Ovary (tissue), 9 donors: ENCODE data around the gene PNPLA2. TPM values are rescaled to one million over a fixed set of nuclear protein-coding genes. Genes with fewer than 3 reads are reported as not detected.

Experiments used
- DNase-seq, 5 donors: peaks; one replicate each; pipeline ENCODE4 v3.0.0-alpha.2; 2019 to 2020
- H3K27ac ChIP-seq, 2 donors: fragments of 200-600 bp; one replicate each; pipeline versions ENCODE4 v1.5.1 to v1.8.0; 2019 to 2022
- H3K27me3 ChIP-seq: fragments of 200-600 bp; one replicate; pipeline ENCODE4 v1.8.0; 2022
- H3K36me3 ChIP-seq: fragments of 200-600 bp; sonication (generic); one replicate; pipeline ENCODE4 v1.5.1; 2019
- H3K4me1 ChIP-seq: one replicate; pipeline ENCODE4 v1.8.1; 2013; ENCODE audit warnings: mild to moderate bottlenecking, moderate library complexity; ENCODE audit not compliant: insufficient read depth
- H3K4me3 ChIP-seq: fragments of 200-600 bp; sonication (generic); one replicate; pipeline ENCODE4 v1.5.1; 2017
- H3K9me3 ChIP-seq, 2 donors: fragments of 200-600 bp in 1 of 2; sonication (generic) in 1 of 2; one replicate each; pipeline versions ENCODE4 v1.5.1 to v1.8.1; 2013 to 2019; ENCODE audit warnings: mild to moderate bottlenecking in 1 of 2, moderate library complexity in 1 of 2
- CTCF ChIP-seq, 3 donors: fragments of 450-650 bp in 2 of 3; fragments of 200-600 bp in 1 of 3; IDR thresholded peaks; one replicate each; pipeline versions ENCODE4 v1.5.1 to v1.8.0; 2016 to 2022; ENCODE audit warnings: antibody characterized with exemption in 3 of 3, mild to moderate bottlenecking in 1 of 3
- EP300 ChIP-seq: sonication (generic); formaldehyde crosslinking; IDR thresholded peaks from one replicate; pipeline ENCODE4 v1.6.1; 2017; ENCODE audit warnings: antibody characterized with exemption
- POLR2A ChIP-seq: fragments of 450-650 bp; IDR thresholded peaks from one replicate; pipeline ENCODE4 v1.6.1; 2017; ENCODE audit warnings: antibody characterized with exemption, mild to moderate bottlenecking, moderate library complexity
- WGBS, 3 donors: extraction: QIAGEN DNeasy Blood & Tissue Kit in 1 of 3; methylation state at CpG; one replicate each; pipeline versions ENCODE4 v1.1.5 to v1.1.7; 2013 to 2017; 5-methylcytosine and 5-hydroxymethylcytosine counted together
- intact Hi-C, 4 donors: fragments of 100-400 bp; cut with DNase I; formaldehyde crosslinking; loops; one replicate each; pipeline versions ENCODE4 v1.11.0 to v1.15.1; 2022 to 2023
- polyA plus RNA-seq, 2 donors: library from polyadenylated mRNA; stranded (reverse); fragments of 200-250 nt in 1 of 2; fragments of 350-450 nt in 1 of 2; fragmentation: Illumina TruSeq in 1 of 2; extraction: RNeasy Lipid Tissue Mini Kit (QIAGEN cat#74804) in 1 of 2; gene quantifications; one replicate each; pipeline ENCODE4 v1.2.3, GENCODE V29; 2013 to 2014
- total RNA-seq, 7 donors: library from RNA; depleted of rRNA in 2 of 7; stranded (reverse); fragments of >200 nt in 2 of 7; fragmentation: NEBNext Ultra II Directional in 3 of 7; extraction: Animal tissue kit (Norgen Biotek cat#: 25700) in 3 of 7; gene quantifications; one replicate each; pipeline versions ENCODE4 v1.1.0 to v1.2.4, GENCODE V29; 2016 to 2023
- donor health status: DM: no; HTN: no; CAD: no; lungs with moderate emphysema.
- donor health status: DM: no; HTN: no; CAD: no.
- donor health status: Bipolar disorder and iron deficiency.
- donor health status: DM: yes; HTN: yes; CAD: no.
- donor health status: DM: no; HTN: no; CAD: no.
- donor health status: DM: yes; HTN: yes; CAD: no.

The PNPLA2 gene
- total and polyA plus RNA-seq, 9 donors, result 12.9 to 98.2 (median 83.0) TPM

- intact Hi-C loops, result no loop called here
- Histone ChIP-seq H3K36me3 (no peaks in the 10 kb centered on the region), H3K27ac (no peak overlapping the region), H3K4me3 (no peak overlapping the region), H3K4me1 (peaks cover 7% of the 10 kb centered on the region), H3K9me3 (no peaks in the 10 kb centered on the region), H3K27me3 (no peaks in the 10 kb centered on the region)
- TF ChIP-seq CTCF (IDR thresholded peaks at IDR 0.05), result no peak
- no peak for TF ChIP-seq POLR2A
- no peak for TF ChIP-seq EP300
- peak in 1 of 5 donors; percentile 25 for DNase-seq
- 81 to 85% (median 83%) methylated on average over 14 to 15 of the region's 15 CpGs for WGBS, 3 donors
These were observed 47.0 kb upstream of the PNPLA2 start for GRCh38 chr11:771617-772204.

GRCh38 chr11:772429-773390 lies 46.0 kb upstream of the PNPLA2 start:
- WGBS, 3 donors, result 65 to 68% (median 66%) methylated on average over 34 of the region's 34 CpGs
- peak in 3 of 5 donors; percentile 21 to 28 (median 25) for DNase-seq
- no peak overlapping the region for H3K27ac ChIP-seq
- intact Hi-C loops, result no loop called here
- peaks cover 7% of the 10 kb centered on the region for H3K4me1 ChIP-seq
- TF ChIP-seq POLR2A (no peak), CTCF (IDR thresholded peaks at IDR 0.05) (no peak), EP300 (no peak)
- H3K4me3 ChIP-seq, result no peak overlapping the region
- H3K27me3 ChIP-seq, result no peaks in the 10 kb centered on the region
- H3K36me3 ChIP-seq, result no peaks in the 10 kb centered on the region
- no peaks in the 10 kb centered on the region for H3K9me3 ChIP-seq

GRCh38 chr11:773425-773824 lies 45.3 kb upstream of the PNPLA2 start:
- Histone ChIP-seq H3K36me3 (no peaks in the 10 kb centered on the region), H3K27ac (no peak overlapping the region)

GRCh38 chr11:773830-774229 lies 44.9 kb upstream of the PNPLA2 start:
- no peak overlapping the region for H3K27ac ChIP-seq
- intact Hi-C loops, result no loop called here

More at GRCh38 chr11:773425-773824, 45.3 kb upstream of the PNPLA2 start:
- intact Hi-C loops, result no loop called here
- no peaks in the 10 kb centered on the region for H3K9me3 ChIP-seq
- DNase-seq, result no peak
- no peaks in the 10 kb centered on the region for H3K27me3 ChIP-seq
- H3K4me1 ChIP-seq, result peaks cover 12% of the 10 kb centered on the region
- no peak overlapping the region for H3K4me3 ChIP-seq
- no peak for TF ChIP-seq POLR2A
- TF ChIP-seq CTCF (IDR thresholded peaks at IDR 0.05), result no peak
- no peak for TF ChIP-seq EP300
- 87 to 92% (median 90%) methylated on average over 3 to 5 of the region's 5 CpGs for WGBS, 3 donors

More at GRCh38 chr11:773830-774229, 44.9 kb upstream of the PNPLA2 start:
- no peak for DNase-seq
- 83 to 91% (median 87%) methylated on average over 9 of the region's 9 CpGs for WGBS, 3 donors
- no peak overlapping the region for H3K4me3 ChIP-seq
- TF ChIP-seq CTCF (IDR thresholded peaks at IDR 0.05) (no peak), EP300 (no peak), POLR2A (no peak)
- H3K27me3 ChIP-seq, result no peaks in the 10 kb centered on the region
- H3K4me1 ChIP-seq, result peaks cover 12% of the 10 kb centered on the region
- H3K36me3 ChIP-seq, result no peaks in the 10 kb centered on the region
- no peaks in the 10 kb centered on the region for H3K9me3 ChIP-seq
